ENCODE measurements around the gene ENTPD6.

ENTPD6 gene

GRCh38 chr20:25245461-25245860 is 49.9 kb downstream of the ENTPD6 start:
- no peak for DNase-seq

GRCh38 chr20:25246182-25246999 is 50.9 kb downstream of the ENTPD6 start:
- no peak for DNase-seq

- DNase-seq, result no peak
These were observed 51.5 kb downstream of the ENTPD6 start for GRCh38 chr20:25247000-25247517.

GRCh38 chr20:25247518-25247955 is 52.0 kb downstream of the ENTPD6 start:
- no peak for DNase-seq

GRCh38 chr20:25247956-25248785 is 52.7 kb downstream of the ENTPD6 start, which contains the start of gene PYGB:
Gene PYGB (plus strand): TSS chr20:25248085. CDS start chr20:25248179, 94 bp downstream.
- DNase-seq, result peak; percentile 8

GRCh38 chr20:25248786-25249172 is 53.3 kb downstream of the ENTPD6 start:
- no peak for DNase-seq

GRCh38 chr20:25249198-25249931 is 53.9 kb downstream of the ENTPD6 start:
- DNase-seq, result no peak

- no peak for DNase-seq
These were observed 55.0 kb downstream of the ENTPD6 start for GRCh38 chr20:25250508-25250907.

GRCh38 chr20:25251019-25251418 is 55.5 kb downstream of the ENTPD6 start:
- no peak for DNase-seq

- DNase-seq, result no peak
These were observed 56.0 kb downstream of the ENTPD6 start for GRCh38 chr20:25251558-25251957.

GRCh38 chr20:25252230-25252651 is 56.7 kb downstream of the ENTPD6 start:
- DNase-seq, result no peak

GRCh38 chr20:25252686-25253421 is 57.3 kb downstream of the ENTPD6 start:
- no peak for DNase-seq

- no peak for DNase-seq
These were observed 58.2 kb downstream of the ENTPD6 start for GRCh38 chr20:25253606-25254275.

GRCh38 chr20:25254571-25254970 is 59.1 kb downstream of the ENTPD6 start:
- DNase-seq, result no peak

- no peak for DNase-seq
These were observed 59.6 kb downstream of the ENTPD6 start for GRCh38 chr20:25254986-25255680.

- DNase-seq, result no peak
These were observed 60.8 kb downstream of the ENTPD6 start for GRCh38 chr20:25256226-25256859.

GRCh38 chr20:25257130-25257529 is 61.6 kb downstream of the ENTPD6 start:
- no peak for DNase-seq

- no peak for DNase-seq
These were observed 62.4 kb downstream of the ENTPD6 start for GRCh38 chr20:25257756-25258475.

- DNase-seq, result no peak
These were observed 62.9 kb downstream of the ENTPD6 start for GRCh38 chr20:25258476-25258805.

- DNase-seq, result no peak
These were observed 63.3 kb downstream of the ENTPD6 start for GRCh38 chr20:25258828-25259227.

Measured in NCI-H187 treated with DMSO at 0.1 percent for 48 hours (cell line).